CD4-positive, alpha-beta T cell treated with Interleukin-21 for 1 hour (primary cell): ENCODE results near the gene BATF3.
"Not testable (repeated sequence)": the region's sequence is repeated elsewhere in the genome, so short reads cannot be mapped to it uniquely, and the experiment has no call there.

Source experiments
- DNase-seq: peaks from one replicate; pipeline ENCODE4 v3.0.0-alpha.2; 2020

The BATF3 gene

DNA sequence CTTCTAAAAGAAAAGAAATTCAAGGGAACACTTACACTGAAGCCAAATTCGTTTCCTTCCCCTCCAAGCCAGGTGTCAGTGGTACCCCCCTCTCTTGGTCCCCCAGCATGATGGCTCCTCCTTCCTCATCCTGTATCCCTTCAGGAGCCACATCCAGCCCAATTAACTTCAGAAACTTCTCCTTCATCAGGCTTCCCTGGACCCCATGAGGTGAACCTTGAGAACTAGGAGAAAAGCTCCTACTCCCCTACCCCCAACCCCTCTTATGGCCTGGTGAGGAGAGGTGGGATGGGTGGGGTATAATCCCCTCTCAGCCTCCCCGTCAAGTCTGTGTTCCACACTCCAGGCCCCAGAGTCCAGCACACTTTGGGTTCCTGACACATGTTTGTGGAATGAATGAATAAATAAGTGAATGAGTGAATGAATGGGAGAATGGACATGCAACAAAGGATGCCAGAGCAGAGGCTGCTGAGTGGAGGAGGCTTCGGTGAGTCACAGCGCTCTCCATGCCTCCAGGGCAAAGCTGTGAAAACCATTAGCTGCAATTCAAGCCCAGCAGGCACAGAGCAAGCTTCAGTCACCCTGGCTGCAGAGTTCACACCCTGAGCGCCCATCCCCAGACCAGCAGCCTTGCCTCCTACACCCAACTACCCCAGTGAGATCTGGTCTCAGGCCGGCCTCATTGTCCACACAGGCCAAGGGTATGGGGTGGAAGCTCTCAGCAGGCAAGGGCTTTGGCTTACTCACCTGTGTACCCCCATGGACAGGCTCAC, 43.8 kb downstream of the BATF3 start:
- DNase-seq = no peak

GRCh38 chr1:212652609-212653008, 47.0 kb downstream of the BATF3 start:
- no peak for DNase-seq

- DNase-seq = no peak
These were observed 47.7 kb downstream of the BATF3 start for GRCh38 chr1:212651977-212652376.

DNA sequence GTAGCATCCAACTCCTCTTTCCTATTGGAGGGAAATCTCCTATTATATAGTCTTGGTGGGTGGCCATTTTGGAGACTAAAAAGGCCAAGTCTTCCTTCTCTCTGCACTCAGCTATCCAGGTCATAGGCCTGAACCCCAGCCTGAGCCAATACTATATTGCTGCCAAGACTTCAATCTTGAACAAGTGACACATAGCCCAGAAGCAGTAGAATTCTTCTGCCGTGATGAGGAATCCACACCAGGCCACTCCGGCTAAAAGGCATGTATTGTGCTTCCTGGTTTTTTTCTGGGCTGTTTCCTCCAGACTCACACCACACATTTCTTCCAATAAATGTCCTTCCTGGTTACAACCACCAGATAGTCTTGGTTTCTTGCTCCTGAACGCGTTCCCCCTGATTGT, 48.1 kb downstream of the BATF3 start:
- no peak for DNase-seq

- no peak for DNase-seq
These were observed 49.4 kb downstream of the BATF3 start for GRCh38 chr1:212650228-212650627.

GRCh38 chr1:212649020-212649419, 50.6 kb downstream of the BATF3 start:
- DNase-seq = no peak

DNA sequence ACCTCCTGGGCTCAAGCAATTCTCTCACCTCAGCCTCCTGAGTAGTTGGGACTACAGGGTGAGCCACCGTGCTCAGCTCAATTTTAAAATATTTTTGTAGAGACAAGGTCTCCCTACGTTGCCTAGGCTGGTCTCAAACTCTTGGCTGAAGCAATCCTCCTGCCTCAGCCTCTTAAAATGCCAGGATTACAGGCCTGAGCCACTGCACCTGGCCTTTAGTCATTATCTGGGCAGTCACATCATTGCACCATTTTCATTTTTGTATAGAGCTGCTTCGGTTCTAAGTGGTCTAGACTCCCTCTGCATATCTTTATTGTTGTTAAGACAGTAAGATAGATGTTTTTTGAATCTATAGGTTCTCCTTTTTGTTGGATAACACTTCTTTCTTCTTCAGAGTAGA, 51.2 kb downstream of the BATF3 start:
- DNase-seq = no peak

DNA sequence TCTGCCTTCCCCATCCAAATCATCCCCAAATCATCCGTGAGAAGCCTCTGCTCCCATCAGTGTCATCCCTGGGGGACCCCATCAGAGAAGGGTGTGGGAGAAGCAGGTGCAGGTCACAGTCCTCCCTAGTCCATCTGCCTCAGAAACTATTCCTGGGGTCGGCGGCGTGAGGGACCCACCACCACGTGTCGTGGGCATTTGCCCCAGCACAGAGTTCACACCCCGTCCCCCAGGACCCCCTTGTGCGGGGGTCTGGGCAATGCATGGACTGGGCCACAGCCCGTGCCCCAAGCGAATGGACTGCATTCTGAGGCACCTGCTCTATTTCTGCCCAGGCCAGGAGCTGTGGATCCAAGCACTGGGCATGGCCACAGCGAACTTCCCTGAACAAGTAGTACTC, 52.6 kb downstream of the BATF3 start:
- DNase-seq = no peak

DNA sequence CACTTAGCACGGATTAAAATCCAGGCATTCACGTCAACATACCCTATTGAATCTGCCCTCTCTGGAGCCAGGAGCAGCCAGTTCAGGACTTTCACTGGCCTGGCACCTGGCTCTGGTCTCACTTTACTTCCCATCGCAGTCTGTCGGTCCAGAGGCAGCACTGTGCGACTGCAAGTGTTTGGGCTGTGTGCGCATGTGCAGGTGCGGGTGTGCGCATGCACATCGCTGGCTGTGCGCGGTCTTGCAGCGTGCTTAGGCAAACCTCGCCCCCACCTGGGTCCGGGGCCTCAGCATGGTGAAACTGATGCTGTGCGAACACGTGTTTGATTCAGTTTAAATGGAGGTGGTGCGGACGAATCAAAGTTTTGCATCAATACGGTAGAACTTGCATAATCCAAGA, 53.1 kb downstream of the BATF3 start:
- no peak for DNase-seq

GRCh38 chr1:212645546-212646543, 53.8 kb downstream of the BATF3 start:
- no peak for DNase-seq

DNA sequence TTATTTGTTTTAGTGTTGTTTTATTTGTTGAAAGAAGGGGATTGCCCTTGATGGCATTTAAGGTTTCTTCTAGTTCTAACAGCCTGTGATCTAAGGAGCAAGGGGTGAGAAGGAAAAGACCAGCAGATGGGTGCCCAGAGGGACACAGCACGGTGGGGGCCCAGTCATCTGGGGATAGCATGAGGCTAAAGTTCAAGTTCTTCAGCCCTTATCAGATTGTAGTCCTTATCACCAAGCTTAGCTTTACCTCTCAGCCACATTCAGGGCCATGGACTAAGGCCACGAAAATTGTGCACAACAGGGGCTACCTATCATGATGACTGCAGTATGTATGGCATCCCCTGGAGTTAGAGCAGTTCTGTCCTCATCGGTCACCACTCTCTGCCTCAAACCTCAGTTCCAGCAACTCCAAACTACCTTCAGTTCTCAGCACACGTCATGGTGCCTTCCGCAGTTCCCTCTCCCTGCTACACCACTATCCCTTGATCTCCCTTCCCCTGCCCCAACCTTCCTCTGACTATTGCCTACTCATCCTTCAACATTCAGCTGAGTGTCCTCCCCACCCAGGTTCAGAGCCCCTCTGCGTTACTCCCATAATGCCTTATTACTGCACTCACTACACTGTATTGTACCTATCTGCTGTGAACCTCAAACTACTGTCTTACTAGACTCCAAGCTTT, 54.6 kb downstream of the BATF3 start:
- no peak for DNase-seq

GRCh38 chr1:212643877-212644276, 55.8 kb downstream of the BATF3 start:
- DNase-seq = no peak

DNA sequence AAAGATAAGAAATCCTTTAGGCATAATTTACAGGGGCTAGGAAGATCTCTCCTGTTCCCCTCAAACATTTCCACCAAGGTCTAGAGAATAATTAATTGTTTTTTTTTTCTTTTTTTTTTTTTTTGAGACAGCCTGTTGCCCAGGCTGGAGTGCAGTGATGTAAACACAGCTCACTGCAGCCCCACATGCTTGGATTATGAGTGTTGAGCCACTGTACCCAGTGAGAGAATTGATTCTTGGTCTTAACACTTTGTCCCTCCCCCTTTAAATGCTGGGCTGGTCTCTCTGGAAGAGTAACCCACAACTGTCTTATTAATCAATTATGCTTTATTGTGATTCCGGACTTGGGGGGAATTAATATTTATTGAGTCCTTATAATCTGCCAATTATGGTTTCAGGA, 57.7 kb downstream of the BATF3 start:
- no peak for DNase-seq

DNA sequence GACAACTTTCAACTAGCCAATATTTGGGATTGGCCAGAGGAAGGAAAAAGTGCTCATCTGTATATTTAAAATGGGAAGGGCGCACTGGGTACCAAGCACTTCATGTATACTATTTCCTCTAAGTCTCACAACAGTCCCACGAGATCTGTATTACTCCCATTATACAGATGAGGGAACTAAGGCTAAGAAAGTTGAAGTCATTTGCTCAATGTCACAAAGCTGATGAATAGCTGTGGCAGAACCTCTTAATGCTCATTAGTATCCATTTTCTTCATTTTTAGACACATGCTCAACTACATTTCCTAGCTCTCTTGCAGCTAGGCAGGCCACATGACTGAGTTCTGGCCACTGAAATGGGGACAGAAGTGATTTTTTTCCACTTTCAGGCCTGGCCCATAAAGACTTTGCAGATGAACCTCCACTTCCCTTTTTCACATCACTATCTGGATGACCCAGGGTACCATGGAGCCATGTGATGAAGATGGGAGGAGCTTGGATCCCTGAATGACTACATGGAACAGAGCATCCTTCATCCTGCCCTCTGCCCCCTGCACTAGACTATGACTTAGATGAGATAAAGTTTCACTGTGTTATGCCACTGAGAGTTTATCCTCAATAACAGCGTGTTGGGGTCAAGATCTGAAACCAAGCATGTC, 59.3 kb downstream of the BATF3 start:
- DNase-seq = no peak

GRCh38 chr1:212639524-212639923, 60.1 kb downstream of the BATF3 start:
- DNase-seq = not testable (repeated sequence)

DNA sequence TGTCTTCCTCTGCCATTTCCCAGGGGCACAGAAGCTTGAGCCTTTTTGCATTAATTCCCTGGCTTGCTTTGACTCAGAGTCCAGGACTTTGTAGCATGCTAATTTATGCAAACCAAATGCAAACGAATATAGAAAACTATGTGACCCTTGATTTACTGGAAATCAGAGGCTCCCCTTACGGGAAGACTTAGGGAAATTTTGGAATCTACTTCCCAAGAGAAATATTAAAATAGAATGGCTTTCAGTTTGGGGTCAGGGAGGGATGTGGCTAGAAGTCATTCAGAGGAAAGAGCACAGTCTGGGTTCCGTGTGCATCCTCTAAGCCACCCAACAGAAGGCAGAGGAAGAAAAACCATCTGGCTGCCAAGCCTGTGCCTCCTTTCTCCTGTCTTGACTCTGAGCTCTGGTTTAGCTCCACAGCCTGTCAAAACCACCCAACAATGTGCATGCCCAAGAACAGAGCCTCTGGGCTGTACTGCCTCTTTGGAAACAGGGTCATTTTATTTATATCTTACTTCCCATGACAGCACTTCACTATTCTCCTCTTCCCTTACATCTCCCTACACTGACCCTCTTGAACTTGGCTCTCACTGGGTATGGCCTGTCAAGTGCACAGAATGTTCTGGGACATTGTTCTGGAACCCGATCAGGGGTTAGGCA, 61.0 kb downstream of the BATF3 start:
- DNase-seq = no peak

DNA sequence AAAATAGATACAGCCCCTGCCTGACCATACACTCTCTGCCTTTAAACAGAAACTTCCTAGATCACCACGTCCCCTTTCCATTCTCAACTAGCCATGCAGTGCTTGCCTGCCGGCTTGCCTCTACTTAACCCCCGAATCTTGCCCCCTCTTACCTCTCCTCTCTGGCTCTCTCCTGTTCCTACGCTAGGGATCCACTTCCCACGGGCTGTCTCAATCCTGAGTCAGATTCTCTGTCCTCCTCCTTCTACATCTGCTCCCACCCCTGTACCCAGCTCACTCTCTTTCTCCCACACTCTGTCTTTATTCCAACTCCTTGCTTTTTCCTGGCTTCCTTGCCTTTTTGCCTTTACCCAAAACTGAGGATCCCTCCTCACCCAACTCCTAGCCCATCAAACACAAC, 61.7 kb downstream of the BATF3 start:
- no peak for DNase-seq
